Osteoblast (primary cell): Measurements from ENCODE around the gene ABHD8. TPM values are rescaled to one million over a fixed set of nuclear protein-coding genes. Genes with fewer than 3 reads are reported as not detected.
A peak's percentile ranks its signal among the peaks of the same experiment; 100 is the strongest.

Experiments
- DNase-seq: peaks from one replicate; pipeline ENCODE4 v3.0.0; 2011; ENCODE audit warnings: low spot score, mixed read lengths; ENCODE audit not compliant: insufficient read length; ENCODE audit errors: missing footprints
- H2AFZ ChIP-seq: 2 replicates; pipeline ENCODE4 v1.6.0; 2011; ENCODE audit warnings: mild to moderate bottlenecking, low read length
- H3K27ac ChIP-seq: 2 replicates; pipeline ENCODE4 v1.5.1; 2011; ENCODE audit warnings: mild to moderate bottlenecking, low read depth, low read length, moderate library complexity
- H3K27me3 ChIP-seq: 2 replicates; pipeline ENCODE4 v1.6.0; 2012; ENCODE audit warnings: mild to moderate bottlenecking, control low read depth, inconsistent platforms, low read length, moderate library complexity; ENCODE audit not compliant: insufficient read depth
- H3K36me3 ChIP-seq: 2 replicates; pipeline ENCODE4 v1.5.1; 2011; ENCODE audit warnings: mild to moderate bottlenecking, low read length, control low read depth, moderate library complexity; ENCODE audit not compliant: insufficient read depth
- H3K4me1 ChIP-seq: 2 replicates; pipeline ENCODE4 v1.5.1; 2011; ENCODE audit warnings: mild to moderate bottlenecking, low read length, control low read depth, moderate library complexity; ENCODE audit not compliant: insufficient read depth
- H3K4me2 ChIP-seq: 2 replicates; pipeline ENCODE4 v1.6.0; 2011; ENCODE audit warnings: mild to moderate bottlenecking, low read length; ENCODE audit not compliant: insufficient read depth
- H3K4me3 ChIP-seq: fragments of 200-600 bp; sonication (generic); 3 replicates; pipeline ENCODE4 v1.5.1; 2012; ENCODE audit warnings: mild to moderate bottlenecking, low read length, inconsistent platforms; ENCODE audit not compliant: insufficient read depth
- H3K79me2 ChIP-seq: 2 replicates; pipeline ENCODE4 v1.6.0; 2012; ENCODE audit warnings: mild to moderate bottlenecking, low read length, control low read depth, inconsistent platforms; ENCODE audit not compliant: insufficient read depth
- H3K9me3 ChIP-seq: 2 replicates; pipeline ENCODE4 v1.5.1; 2011; ENCODE audit warnings: low read depth, low read length, control low read depth
- H4K20me1 ChIP-seq: 2 replicates; pipeline ENCODE4 v1.6.0; 2012; ENCODE audit warnings: mild to moderate bottlenecking, low read length, control low read depth; ENCODE audit not compliant: insufficient read depth
- total RNA-seq: library from RNA; depleted of rRNA; stranded (reverse); fragments of >200 nt; gene quantifications from 2 replicates; pipeline ENCODE4 v1.2.3, GENCODE V29; 2012
- TF ChIP-seq, protein P1 (sequence below): IDR thresholded peaks from 2 replicates; pipeline ENCODE4 v1.5.1; 2011; ENCODE audit warnings: mild to moderate bottlenecking, low read depth, low read length, moderate library complexity; ENCODE audit errors: extremely low read depth

Gene ABHD8
- total RNA-seq, 1 donor = 14.8 TPM

DNA sequence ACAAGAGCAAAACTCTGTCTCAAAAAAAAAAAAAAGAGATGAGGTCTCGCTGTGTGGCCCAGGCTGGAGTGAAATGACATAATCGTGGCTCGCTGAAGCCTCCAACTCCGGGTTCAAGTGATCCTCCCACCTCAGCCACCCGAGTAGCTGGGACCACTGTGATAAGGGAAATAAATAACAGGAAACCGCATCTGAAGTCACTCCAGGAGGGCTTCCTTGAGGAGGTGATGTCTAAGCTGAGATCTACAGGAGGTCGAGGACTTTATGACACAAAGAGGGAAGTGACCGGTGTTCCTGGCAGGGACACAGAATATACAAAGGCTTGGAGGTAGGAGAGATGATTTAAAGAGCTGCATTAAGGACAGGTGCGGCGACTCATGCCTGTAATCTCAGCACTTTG is 48.6 kb downstream of the ABHD8 start:
- no peak overlapping the region for H2AFZ ChIP-seq
- H3K9me3 ChIP-seq = peaks cover 6% of the 10 kb centered on the region
- no peak overlapping the region for H3K4me2 ChIP-seq
- no peak overlapping the region for H3K27ac ChIP-seq
- H3K36me3 ChIP-seq = no peaks in the 10 kb centered on the region
- H3K27me3 ChIP-seq = no peaks in the 10 kb centered on the region
- TF ChIP-seq, protein P1, sequence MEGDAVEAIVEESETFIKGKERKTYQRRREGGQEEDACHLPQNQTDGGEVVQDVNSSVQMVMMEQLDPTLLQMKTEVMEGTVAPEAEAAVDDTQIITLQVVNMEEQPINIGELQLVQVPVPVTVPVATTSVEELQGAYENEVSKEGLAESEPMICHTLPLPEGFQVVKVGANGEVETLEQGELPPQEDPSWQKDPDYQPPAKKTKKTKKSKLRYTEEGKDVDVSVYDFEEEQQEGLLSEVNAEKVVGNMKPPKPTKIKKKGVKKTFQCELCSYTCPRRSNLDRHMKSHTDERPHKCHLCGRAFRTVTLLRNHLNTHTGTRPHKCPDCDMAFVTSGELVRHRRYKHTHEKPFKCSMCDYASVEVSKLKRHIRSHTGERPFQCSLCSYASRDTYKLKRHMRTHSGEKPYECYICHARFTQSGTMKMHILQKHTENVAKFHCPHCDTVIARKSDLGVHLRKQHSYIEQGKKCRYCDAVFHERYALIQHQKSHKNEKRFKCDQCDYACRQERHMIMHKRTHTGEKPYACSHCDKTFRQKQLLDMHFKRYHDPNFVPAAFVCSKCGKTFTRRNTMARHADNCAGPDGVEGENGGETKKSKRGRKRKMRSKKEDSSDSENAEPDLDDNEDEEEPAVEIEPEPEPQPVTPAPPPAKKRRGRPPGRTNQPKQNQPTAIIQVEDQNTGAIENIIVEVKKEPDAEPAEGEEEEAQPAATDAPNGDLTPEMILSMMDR = no peak
- no peaks in the 10 kb centered on the region for H4K20me1 ChIP-seq
- H3K4me1 ChIP-seq = no peaks in the 10 kb centered on the region
- DNase-seq = no peak
- no peak overlapping the region for H3K4me3 ChIP-seq
- H3K79me2 ChIP-seq = no peaks in the 10 kb centered on the region

DNA sequence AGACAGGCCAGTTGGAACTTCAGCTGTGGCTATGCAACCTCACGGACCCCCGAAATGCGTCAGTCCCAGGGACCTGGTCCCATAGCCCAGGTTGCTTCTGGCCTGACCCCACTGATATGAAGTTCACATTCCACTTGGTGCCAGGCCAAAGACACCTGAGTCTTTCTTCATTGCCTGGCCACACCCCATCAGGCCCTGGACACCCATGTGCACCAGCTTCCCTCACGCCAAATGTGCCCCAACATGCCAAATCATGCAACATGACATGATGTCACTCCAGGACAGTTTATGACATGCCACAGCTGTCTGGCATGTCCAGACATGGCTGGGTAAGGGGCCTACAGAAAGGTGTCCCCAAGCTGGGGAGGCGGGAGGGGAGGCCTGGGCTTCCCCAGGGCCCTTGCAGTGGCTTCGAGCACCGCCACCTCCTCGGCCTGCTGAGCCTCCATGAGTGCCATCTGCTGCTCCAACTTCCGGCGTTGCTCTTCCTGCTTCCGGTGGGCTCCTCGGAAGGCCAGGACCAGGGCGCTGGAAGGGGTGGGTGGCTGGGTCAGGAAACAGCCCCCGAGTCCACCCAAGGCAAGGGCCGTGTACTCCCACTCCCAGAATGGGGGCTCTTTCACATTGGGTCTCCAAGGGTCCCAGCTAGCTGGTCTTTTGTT is 53.2 kb downstream of the ABHD8 start:
- Histone ChIP-seq H3K9me3 (no peaks in the 10 kb centered on the region), H2AFZ (no peak overlapping the region), H3K79me2 (peaks cover 2% of the 10 kb centered on the region), H3K4me1 (peaks cover 21% of the 10 kb centered on the region), H3K36me3 (no peaks in the 10 kb centered on the region), H4K20me1 (no peaks in the 10 kb centered on the region), H3K4me3 (no peak overlapping the region), H3K4me2 (no peak overlapping the region), H3K27ac (no peak overlapping the region), H3K27me3 (no peaks in the 10 kb centered on the region)
- peak; percentile 75 for DNase-seq
- TF ChIP-seq, protein P1 = no peak

DNA sequence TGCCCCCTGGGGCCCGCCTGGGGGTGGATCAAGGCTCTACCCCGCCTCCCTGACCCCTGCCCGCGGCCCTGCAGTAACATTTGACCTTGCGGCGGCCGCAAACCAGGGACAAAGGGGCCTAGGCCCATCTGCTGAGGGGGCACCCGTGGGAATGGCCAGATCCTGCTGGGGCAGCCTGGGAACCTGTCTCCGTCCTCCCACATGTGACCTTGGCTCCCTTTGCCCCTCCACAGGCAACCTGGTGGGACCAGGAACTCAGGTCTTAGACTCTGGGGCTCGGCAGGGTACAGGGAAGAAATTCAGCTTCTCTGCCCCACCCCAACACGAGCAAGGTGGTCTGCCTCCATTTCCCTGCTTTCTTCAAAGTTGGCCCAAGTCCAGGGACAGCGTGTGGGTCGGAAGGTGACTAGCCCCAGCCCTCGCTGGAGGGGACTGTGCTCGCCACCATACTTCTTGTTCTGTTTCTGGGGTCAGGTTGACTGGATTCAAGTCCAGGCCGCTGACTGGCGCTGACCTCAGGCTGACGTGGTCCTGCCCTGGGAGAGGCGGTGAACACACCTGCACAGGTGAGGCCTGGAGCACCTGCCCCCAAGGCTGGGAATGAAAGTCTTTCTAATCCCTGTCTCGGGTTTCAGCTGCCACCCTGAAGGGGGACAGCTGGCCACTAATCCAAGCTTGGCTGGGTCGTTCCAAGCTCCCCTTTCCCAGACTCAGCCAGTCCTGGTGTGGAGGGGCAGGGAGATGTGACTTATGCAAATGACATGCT is 55.0 kb downstream of the ABHD8 start:
- Histone ChIP-seq H4K20me1 (peaks cover 4% of the 10 kb centered on the region), H3K27ac (no peak overlapping the region), H3K4me3 (no peak overlapping the region), H3K79me2 (peaks cover 21% of the 10 kb centered on the region), H2AFZ (no peak overlapping the region), H3K36me3 (no peaks in the 10 kb centered on the region), H3K4me1 (peaks cover 32% of the 10 kb centered on the region), H3K27me3 (no peaks in the 10 kb centered on the region), H3K4me2 (no peak overlapping the region), H3K9me3 (no peaks in the 10 kb centered on the region)
- DNase-seq = peak; percentile 87
- TF ChIP-seq, protein P1 = no peak
